Fibroblast of lung (primary cell): ENCODE results near the gene TRAK1. TPM values are rescaled to one million over a fixed set of nuclear protein-coding genes. Genes with fewer than 3 reads are reported as not detected.

Source experiments
- DNase-seq, 2 donors: peaks; one replicate each; pipeline versions ENCODE4 v3.0.0 to v3.0.0-alpha.2; 2010; ENCODE audit warnings: low read depth in 2 of 2
- H2AFZ ChIP-seq: 2 replicates; pipeline ENCODE4 v1.5.1; 2012; ENCODE audit warnings: low read length, control low read depth, inconsistent platforms
- H3K27ac ChIP-seq: 2 replicates; pipeline ENCODE4 v1.5.1; 2011; ENCODE audit warnings: low read length, control low read depth; ENCODE audit not compliant: insufficient read depth
- H3K27me3 ChIP-seq: 2 replicates; pipeline ENCODE4 v1.5.1; 2011; ENCODE audit warnings: mild to moderate bottlenecking, low read length; ENCODE audit not compliant: control insufficient read depth, insufficient read depth
- H3K36me3 ChIP-seq: 2 replicates; pipeline ENCODE4 v1.5.1; 2011; ENCODE audit warnings: low read length; ENCODE audit not compliant: control insufficient read depth, insufficient read depth
- H3K4me1 ChIP-seq: 2 replicates; pipeline ENCODE4 v1.5.1; 2011; ENCODE audit warnings: low read length; ENCODE audit not compliant: control insufficient read depth, insufficient read depth; ENCODE audit errors: extremely low read depth
- H3K4me2 ChIP-seq: 2 replicates; pipeline ENCODE4 v1.5.1; 2011; ENCODE audit warnings: low read length, control low read depth; ENCODE audit not compliant: insufficient read depth; ENCODE audit errors: extremely low read depth
- H3K4me3 ChIP-seq, 4 experiments: fragments of 200-600 bp in 1 of 4; sonication (generic) in 1 of 4; replicated peaks in 1 of 4; 2 replicates each; pipeline ENCODE4 v1.5.1; 2011 to 2016; ENCODE audit warnings: low read length in 4 of 4, low read depth in 3 of 4, mild to moderate bottlenecking in 3 of 4, control low read depth in 2 of 4, inconsistent platforms in 1 of 4, mixed read lengths in 1 of 4; ENCODE audit not compliant: insufficient read depth in 1 of 4; ENCODE audit errors: control extremely low read depth in 1 of 4
- H3K79me2 ChIP-seq: 2 replicates; pipeline ENCODE4 v1.5.1; 2012; ENCODE audit warnings: mild to moderate bottlenecking, low read length, inconsistent platforms; ENCODE audit not compliant: control insufficient read depth, insufficient read depth
- H3K9ac ChIP-seq: 2 replicates; pipeline ENCODE4 v1.5.1; 2011; ENCODE audit warnings: mild to moderate bottlenecking, low read length, control low read depth; ENCODE audit not compliant: insufficient read depth
- H3K9me3 ChIP-seq: 2 replicates; pipeline ENCODE4 v1.5.1; 2012; ENCODE audit warnings: low read depth, low read length; ENCODE audit not compliant: control insufficient read depth, insufficient read depth
- H4K20me1 ChIP-seq: 2 replicates; pipeline ENCODE4 v1.5.1; 2011; ENCODE audit warnings: low read length; ENCODE audit not compliant: control insufficient read depth, insufficient read depth; ENCODE audit errors: extremely low read depth
- CTCF ChIP-seq, 2 donors: IDR thresholded peaks in 1 of 2; conservative IDR thresholded peaks in 1 of 2; 1 replicate in 1 of 2; 2 replicates in 1 of 2; pipeline ENCODE4 v1.5.1; 2011 to 2012; ENCODE audit warnings: low read length in 2 of 2, control low read depth in 1 of 2, inconsistent platforms in 1 of 2, low read depth in 1 of 2, mild to moderate bottlenecking in 1 of 2
- EZH2 ChIP-seq: IDR thresholded peaks from 2 replicates; pipeline ENCODE4 v1.5.1; 2012; ENCODE audit warnings: low read length, control low read depth, mild to moderate bottlenecking; ENCODE audit errors: missing control alignments
- polyA plus RNA-seq, 2 donors: library from polyadenylated mRNA; depleted of rRNA in 1 of 2; stranded (reverse) in 1 of 2; unstranded in 1 of 2; fragments of >200 nt; gene quantifications; 2 replicates each; pipeline ENCODE4 v1.2.1, GENCODE V29; 2011 to 2012; ENCODE audit warnings: missing spikeins in 1 of 2
- total RNA-seq: library from RNA; depleted of rRNA; stranded (reverse); fragments of >200 nt; gene quantifications from 2 replicates; pipeline ENCODE4 v1.2.1, GENCODE V29; 2014

The TRAK1 gene
- total and polyA plus RNA-seq, 2 donors (not counting 1 experiment from before 2014, with no cell fraction given) = 37.8 to 44.0 TPM

- DNase-seq = no peak
- Histone ChIP-seq H3K4me2 (no peak overlapping the region), H3K27ac (no peak overlapping the region), H3K36me3 (no peaks in the 10 kb centered on the region), H4K20me1 (no peaks in the 10 kb centered on the region), H3K4me3 (no peak overlapping the region), H2AFZ (no peak overlapping the region), H3K9me3 (no peaks in the 10 kb centered on the region), H3K9ac (no peak overlapping the region), H3K79me2 (no peaks in the 10 kb centered on the region), H3K27me3 (peaks cover 39% of the 10 kb centered on the region), H3K4me1 (peaks cover 2% of the 10 kb centered on the region)
- TF ChIP-seq EZH2 (peak; percentile 99), CTCF (conservative IDR thresholded peaks at IDR 0.05 in 1 of 2, IDR thresholded peaks at IDR 0.05 in 1 of 2; ENCODE audit: low read depth in 1 of 2, low read length in 2 of 2) (no peak)
Measured at GRCh38 chr3:42265059-42265991, 174.2 kb downstream of the TRAK1 start.

GRCh38 chr3:42266085-42266484 is 174.9 kb downstream of the TRAK1 start, which contains the start of gene CCK:
Gene CCK (minus strand): TSS chr3:42266185. CDS start chr3:42263630, 2,555 bp downstream.
- Histone ChIP-seq H3K4me3 (no peak within 1 kb of the TSS), H3K4me1 (peaks cover 2% of the 10 kb centered on the region), H3K27me3 (peaks cover 44% of the 10 kb centered on the region), H2AFZ (no peak within 1 kb of the TSS), H3K36me3 (no peaks in the 10 kb centered on the region), H3K9ac (no peak within 1 kb of the TSS), H4K20me1 (no peaks in the 10 kb centered on the region), H3K9me3 (no peaks in the 10 kb centered on the region), H3K27ac (no peak within 1 kb of the TSS), H3K4me2 (no peak within 1 kb of the TSS), H3K79me2 (no peaks in the 10 kb centered on the region)
- no peak for DNase-seq
- TF ChIP-seq CTCF (conservative IDR thresholded peaks at IDR 0.05 in 1 of 2, IDR thresholded peaks at IDR 0.05 in 1 of 2; ENCODE audit: low read depth in 1 of 2, low read length in 2 of 2) (no peak), EZH2 (no peak)

DNA sequence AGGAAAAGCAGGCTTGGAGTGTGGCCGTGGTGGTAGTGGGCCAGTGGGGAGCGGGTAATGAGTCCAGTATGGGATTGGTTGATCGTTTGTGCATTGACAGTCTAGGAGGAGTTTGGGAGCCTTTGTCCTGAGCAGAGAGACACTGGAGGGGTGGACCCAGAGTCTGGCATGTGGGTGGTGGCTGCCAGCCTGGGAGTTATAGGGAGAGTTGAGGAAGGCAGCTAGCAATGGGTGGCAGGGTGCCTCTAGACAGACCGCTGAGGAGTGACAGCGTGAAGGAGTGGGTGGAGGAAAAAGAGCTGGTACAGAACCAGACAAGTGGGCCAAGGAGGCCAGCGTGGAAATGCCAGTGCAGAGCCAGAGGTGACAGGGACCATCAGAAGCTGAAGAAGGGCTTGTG is 176.7 kb downstream of the TRAK1 start:
- TF ChIP-seq EZH2 (no peak), CTCF (conservative IDR thresholded peaks at IDR 0.05 in 1 of 2, IDR thresholded peaks at IDR 0.05 in 1 of 2; ENCODE audit: low read depth in 1 of 2, low read length in 2 of 2) (no peak)
- Histone ChIP-seq H3K4me1 (peaks cover 2% of the 10 kb centered on the region), H3K9me3 (no peaks in the 10 kb centered on the region), H3K79me2 (no peaks in the 10 kb centered on the region), H3K9ac (no peak overlapping the region), H3K27me3 (peaks cover 46% of the 10 kb centered on the region), H3K4me3 (no peak overlapping the region), H2AFZ (no peak overlapping the region), H3K27ac (no peak overlapping the region), H3K4me2 (no peak overlapping the region), H3K36me3 (no peaks in the 10 kb centered on the region), H4K20me1 (no peaks in the 10 kb centered on the region)
- DNase-seq = no peak
